Astrocyte (in vitro differentiated cells and primary cell): Measurements from ENCODE around the gene DFFB.

ENCODE experiments used
- CTCF ChIP-seq: IDR thresholded peaks from 2 replicates; pipeline ENCODE4 v1.5.1; 2011; ENCODE audit warnings: low read depth, mild to moderate bottlenecking, inconsistent platforms, low read length, moderate library complexity; ENCODE audit not compliant: insufficient read depth
- EZH2 ChIP-seq: IDR thresholded peaks from 2 replicates; pipeline ENCODE4 v1.6.1; 2012; ENCODE audit warnings: mild to moderate bottlenecking, low read length, inconsistent platforms; ENCODE audit not compliant: insufficient read depth

- TF ChIP-seq CTCF = no peak
- no peak for TF ChIP-seq EZH2
These were observed 41.9 kb downstream of the DFFB start for GRCh38 chr1:3898994-3899753.
